GM23338 (cell line): Measurements from ENCODE around the gene GPC6. TPM values are rescaled to one million over a fixed set of nuclear protein-coding genes. Genes with fewer than 3 reads are reported as not detected.

Source experiments
- ATAC-seq: fragments of 200-7000 bp; cut with Tn5 transposase; 3 replicates; pipeline ENCODE4 v1.9.1; 2020
- DNase-seq: peaks from one replicate; pipeline ENCODE4 v3.0.0-alpha.2; 2015; ENCODE audit warnings: low spot score
- H2AFZ ChIP-seq: fragments of 200-600 bp; sonication (generic); 2 replicates; pipeline ENCODE4 v1.8.0; 2016; ENCODE audit warnings: antibody characterized with exemption, mild to moderate bottlenecking, moderate library complexity
- H3F3A ChIP-seq: fragments of 200-600 bp; sonication (generic); replicated peaks from 2 replicates; pipeline ENCODE4 v1.8.0; 2017; ENCODE audit warnings: antibody characterized with exemption, mixed run types, low read depth
- H3K27ac ChIP-seq: fragments of 200-600 bp; sonication (generic); 2 replicates; pipeline ENCODE4 v1.6.1; 2016; ENCODE audit warnings: low read depth
- H3K27me3 ChIP-seq: fragments of 200-600 bp; sonication (generic); 2 replicates; pipeline ENCODE4 v1.8.0; 2016; ENCODE audit warnings: mild to moderate bottlenecking, mixed run types, moderate library complexity; ENCODE audit not compliant: insufficient read depth
- H3K36me3 ChIP-seq: fragments of 200-600 bp; sonication (generic); 2 replicates; pipeline ENCODE4 v1.8.0; 2016; ENCODE audit warnings: mild to moderate bottlenecking; ENCODE audit not compliant: insufficient read depth
- H3K4me1 ChIP-seq: fragments of 200-600 bp; sonication (generic); 2 replicates; pipeline ENCODE4 v1.8.0; 2016; ENCODE audit warnings: mild to moderate bottlenecking, moderate library complexity; ENCODE audit not compliant: insufficient read depth
- H3K4me2 ChIP-seq: fragments of 200-600 bp; sonication (generic); 2 replicates; pipeline ENCODE4 v1.7.1; 2017; ENCODE audit warnings: mixed run types
- H3K4me3 ChIP-seq: fragments of 200-600 bp; sonication (generic); 2 replicates; pipeline ENCODE4 v1.6.1; 2016; ENCODE audit warnings: mixed run types
- H3K79me2 ChIP-seq: fragments of 200-600 bp; sonication (generic); replicated peaks from 2 replicates; pipeline ENCODE4 v1.8.0; 2017; ENCODE audit warnings: mild to moderate bottlenecking; ENCODE audit not compliant: insufficient read depth
- H3K9me2 ChIP-seq: fragments of 200-600 bp; sonication (generic); 2 replicates; pipeline ENCODE4 v1.8.0; 2017; ENCODE audit not compliant: insufficient read depth
- H4K20me1 ChIP-seq: fragments of 200-600 bp; sonication (generic); replicated peaks from 2 replicates; pipeline ENCODE4 v1.8.0; 2017; ENCODE audit warnings: mild to moderate bottlenecking; ENCODE audit not compliant: insufficient read depth
- H3K27ac Mint-ChIP-seq: 2 replicates; pipeline ENCODE4 v1.8.0; 2020; ENCODE audit warnings: inconsistent platforms, mild to moderate bottlenecking, moderate library complexity, mixed read lengths
- H3K27me3 Mint-ChIP-seq: 3 replicates; pipeline ENCODE4 v1.8.0; 2022; ENCODE audit warnings: low read depth, mild to moderate bottlenecking, moderate library complexity, mixed read lengths, inconsistent platforms; ENCODE audit not compliant: insufficient read depth, poor library complexity
- H3K36me3 Mint-ChIP-seq: 3 replicates; pipeline ENCODE4 v1.8.0; 2021; ENCODE audit warnings: low read depth, mild to moderate bottlenecking, inconsistent platforms, moderate library complexity, mixed read lengths
- H3K4me1 Mint-ChIP-seq: 3 replicates; pipeline ENCODE4 v1.8.0; 2020; ENCODE audit warnings: mild to moderate bottlenecking, inconsistent platforms, mixed read lengths
- H3K4me3 Mint-ChIP-seq: 3 replicates; pipeline ENCODE4 v1.8.0; 2021; ENCODE audit warnings: moderate library complexity, mild to moderate bottlenecking, inconsistent platforms, mixed read lengths
- H3K9me3 Mint-ChIP-seq: 3 replicates; pipeline ENCODE4 v1.8.0; 2020; ENCODE audit warnings: moderate library complexity, mild to moderate bottlenecking, inconsistent platforms, mixed read lengths
- CREB1 ChIP-seq: fragments of 250-450 bp; sonication (Bioruptor Pico); IDR thresholded peaks from 2 replicates; pipeline ENCODE4 v1.5.0; 2020; ENCODE audit warnings: low read depth, mild to moderate bottlenecking, moderate library complexity
- CTCF ChIP-seq, 2 experiments: fragments of 200-600 bp in 1 of 2; sonication (generic) in 1 of 2; conservative IDR thresholded peaks; 2 replicates each; pipeline versions ENCODE4 v1.5.1 to v1.6.1; 2016 to 2017; ENCODE audit warnings: antibody characterized with exemption in 2 of 2, low read depth in 2 of 2, mild to moderate bottlenecking in 2 of 2, moderate library complexity in 1 of 2
- ETS1 ChIP-seq: IDR thresholded peaks from 2 replicates; pipeline ENCODE4 v1.6.1; 2016; ENCODE audit warnings: antibody characterized with exemption
- EZH2 ChIP-seq: fragments of 200-600 bp; sonication (generic); IDR thresholded peaks from one replicate; pipeline ENCODE4 v1.8.0; 2017; ENCODE audit warnings: antibody characterized with exemption, mild to moderate bottlenecking, low read depth; ENCODE audit not compliant: unreplicated experiment
- JUNB ChIP-seq: IDR thresholded peaks from one replicate; pipeline ENCODE4 v1.6.1; 2016; ENCODE audit warnings: antibody characterized with exemption; ENCODE audit not compliant: unreplicated experiment
- NANOG ChIP-seq: IDR thresholded peaks from 2 replicates; pipeline ENCODE4 v1.6.1; 2016; ENCODE audit warnings: antibody characterized with exemption, borderline replicate concordance
- POLR2AphosphoS5 ChIP-seq: IDR thresholded peaks from 2 replicates; pipeline ENCODE4 v1.6.1; 2016; ENCODE audit warnings: antibody characterized with exemption, low read depth
- REST ChIP-seq: IDR thresholded peaks from one replicate; pipeline ENCODE4 v1.6.1; 2018; ENCODE audit warnings: antibody characterized with exemption; ENCODE audit not compliant: unreplicated experiment
- STAT1 ChIP-seq: IDR thresholded peaks from one replicate; pipeline ENCODE4 v1.6.1; 2016; ENCODE audit warnings: antibody characterized with exemption; ENCODE audit not compliant: unreplicated experiment
- ZNF114 ChIP-seq: fragments of 250-450 bp; sonication (Bioruptor Pico); IDR thresholded peaks from 2 replicates; pipeline ENCODE4 v1.5.0; 2020; ENCODE audit warnings: mild to moderate bottlenecking, moderate library complexity
- ZNF331 ChIP-seq: fragments of 250-450 bp; sonication (Bioruptor Pico); IDR thresholded peaks from 2 replicates; pipeline ENCODE4 v1.5.0; 2020; ENCODE audit warnings: low read depth, mild to moderate bottlenecking, moderate library complexity
- polyA plus RNA-seq: library from polyadenylated mRNA; unstranded; fragments of >200 nt; fragmentation: Nextera tagmentation; extraction: Ambion mirVana; gene quantifications from 2 replicates; pipeline ENCODE4 v1.2.1, GENCODE V29; 2016
- total RNA-seq: library from RNA; depleted of rRNA; stranded (reverse); fragments of >200 nt; shearing (Covaris generic); gene quantifications from 2 replicates; pipeline ENCODE4 v1.2.3, GENCODE V29; 2014

Gene GPC6
- total and polyA plus RNA-seq, 2 experiments from 2014 or later: 6.4 to 28.6 TPM

GRCh38 chr13:93951951-93952350 is 725.3 kb downstream of the GPC6 start:
- no peaks in the 10 kb centered on the region for H4K20me1 ChIP-seq
- H3K4me1 ChIP-seq: 0 out of 2 replicates have a peak, but pooled peaks cover 3% of the 10 kb centered on the region
- no peaks in the 10 kb centered on the region for H3K36me3 ChIP-seq
- no peaks in the 10 kb centered on the region for H3K27me3 ChIP-seq
- no peak overlapping the region for H3K27ac Mint-ChIP-seq
- no peak overlapping the region for H3K4me2 ChIP-seq
- peaks cover 5% of the 10 kb centered on the region for H3K27me3 Mint-ChIP-seq
- TF ChIP-seq CREB1 (CRISPR knock-in tag) (no peak), NANOG (no peak), EZH2 (no peak), REST (no peak), POLR2AphosphoS5 (no peak), ZNF331 (no peak)
- no peaks in the 10 kb centered on the region for H3K9me3 Mint-ChIP-seq
- no peak overlapping the region for H3K27ac ChIP-seq
- no peak overlapping the region for H3K4me3 Mint-ChIP-seq
- no peak overlapping the region for H3K4me3 ChIP-seq
- no peaks in the 10 kb centered on the region for H3K79me2 ChIP-seq
- H3F3A ChIP-seq: no peaks in the 10 kb centered on the region
- H3K4me1 Mint-ChIP-seq: peaks cover 16% of the 10 kb centered on the region
- DNase-seq: no peak
- H3K36me3 Mint-ChIP-seq: no peaks in the 10 kb centered on the region
- no peak overlapping the region for H2AFZ ChIP-seq
- no peaks in the 10 kb centered on the region for H3K9me2 ChIP-seq
- no peak for ATAC-seq

- no peak overlapping the region for H2AFZ ChIP-seq
- Mint-ChIP-seq H3K4me1 (peaks cover 16% of the 10 kb centered on the region), H3K4me3 (no peak overlapping the region), H3K36me3 (no peaks in the 10 kb centered on the region), H3K27me3 (peaks cover 3% of the 10 kb centered on the region), H3K9me3 (no peaks in the 10 kb centered on the region), H3K27ac (no peak overlapping the region)
- H3K4me1 ChIP-seq: 0 out of 2 replicates have a peak, but pooled peaks cover 3% of the 10 kb centered on the region
- no peak overlapping the region for H3K4me2 ChIP-seq
- H4K20me1 ChIP-seq: no peaks in the 10 kb centered on the region
- no peaks in the 10 kb centered on the region for H3K79me2 ChIP-seq
- no peaks in the 10 kb centered on the region for H3F3A ChIP-seq
- H3K27ac ChIP-seq: no peak overlapping the region
- ATAC-seq (no peak), DNase-seq (no peak)
- no peaks in the 10 kb centered on the region for H3K36me3 ChIP-seq
- H3K27me3 ChIP-seq: no peaks in the 10 kb centered on the region
- no peaks in the 10 kb centered on the region for H3K9me2 ChIP-seq
- no peak overlapping the region for H3K4me3 ChIP-seq
- TF ChIP-seq EZH2 (no peak), REST (no peak), NANOG (no peak), STAT1 (no peak), ETS1 (no peak), ZNF114 (CRISPR knock-in tag) (no peak), CTCF (conservative IDR thresholded peaks at IDR 0.05; ENCODE audit: low read depth in 2 of 2) (no peak), JUNB (no peak), ZNF331 (no peak), CREB1 (CRISPR knock-in tag) (no peak)
Observed at GRCh38 chr13:93953841-93954240, 727.2 kb downstream of the GPC6 start.
